Endothelial cell of umbilical vein (primary cell): Measurements from ENCODE around the gene OSER1. TPM values are rescaled to one million over a fixed set of nuclear protein-coding genes. Genes with fewer than 3 reads are reported as not detected.

ENCODE experiments used
- BruUV-seq: library from RNA; stranded (reverse); fragments of 400-500 nt; replicated peaks from 2 replicates; lab custom pipeline; 2021; lab: Mats Ljungman, UMichigan
- CTCF ChIA-PET: fragments of 300-600, 350-600 bp; sonication (Branson Sonifier 250); formaldehyde crosslinking; loops from one replicate; lab custom pipeline; 2021; ENCODE audit warnings: antibody characterized with exemption, inconsistent platforms; lab: Charles Lee
- POLR2A ChIA-PET: fragments of 300-600, 350-600 bp; sonication (Branson Sonifier 250); formaldehyde crosslinking; loops from one replicate; lab custom pipeline; 2021; ENCODE audit warnings: antibody characterized with exemption, inconsistent platforms; lab: Charles Lee
- DNase-seq: peaks from one replicate; pipeline ENCODE4 v3.0.0-alpha.2; 2011; ENCODE audit warnings: low read depth, low spot score
- FAIRE-seq: peaks from 2 replicates; lab custom pipeline; 2011; peaks lifted over from hg19 to GRCh38; lab: Jason Lieb, UNC
- H2AFZ ChIP-seq: 2 replicates; pipeline ENCODE4 v1.6.0; 2012; ENCODE audit warnings: low read depth, low read length, control low read depth, inconsistent platforms
- H3K27ac ChIP-seq: 2 replicates; pipeline ENCODE4 v1.5.1; 2011; ENCODE audit warnings: low read depth, mild to moderate bottlenecking, control low read depth, low read length, moderate library complexity; ENCODE audit not compliant: insufficient read depth
- H3K27me3 ChIP-seq, 2 experiments: 2 replicates each; pipeline versions ENCODE4 v1.6.0 to v1.6.1; 2011; ENCODE audit warnings: low read length in 2 of 2, mixed read lengths in 1 of 2; ENCODE audit not compliant: control insufficient read depth in 2 of 2, insufficient read depth in 2 of 2
- H3K36me3 ChIP-seq, 2 experiments: 2 replicates in 1 of 2; 3 replicates in 1 of 2; pipeline ENCODE4 v1.5.1; 2011; ENCODE audit warnings: low read length in 2 of 2, mild to moderate bottlenecking in 1 of 2, moderate library complexity in 1 of 2; ENCODE audit not compliant: control insufficient read depth in 2 of 2, insufficient read depth in 2 of 2; ENCODE audit errors: extremely low read depth in 1 of 2
- H3K4me1 ChIP-seq: 3 replicates; pipeline ENCODE4 v1.5.1; 2011; ENCODE audit warnings: mild to moderate bottlenecking, low read length; ENCODE audit not compliant: control insufficient read depth, insufficient read depth; ENCODE audit errors: extremely low read depth
- H3K4me2 ChIP-seq: 2 replicates; pipeline ENCODE4 v1.6.1; 2011; ENCODE audit warnings: low read length, control low read depth, mixed read lengths; ENCODE audit not compliant: insufficient read depth
- H3K4me3 ChIP-seq, 3 experiments: fragments of 200-600 bp in 1 of 3; sonication (generic), shearing (Covaris generic) in 1 of 3; replicated peaks in 1 of 3; 2 replicates each; pipeline ENCODE4 v1.5.1; 2011 to 2016; ENCODE audit warnings: control low read depth in 3 of 3, low read length in 3 of 3, mild to moderate bottlenecking in 2 of 3, inconsistent platforms in 1 of 3, low read depth in 1 of 3, moderate library complexity in 1 of 3; ENCODE audit not compliant: insufficient read depth in 1 of 3
- H3K79me2 ChIP-seq: 2 replicates; pipeline ENCODE4 v1.6.0; 2012; ENCODE audit warnings: low read length, inconsistent platforms; ENCODE audit not compliant: control insufficient read depth, insufficient read depth
- H3K9ac ChIP-seq: replicated peaks from 2 replicates; pipeline ENCODE3; 2011; ENCODE audit warnings: low read length, control low read depth; ENCODE audit not compliant: insufficient read depth; ENCODE audit errors: extremely low read depth
- H3K9me1 ChIP-seq: replicated peaks from 3 replicates; pipeline ENCODE4 v1.6.0; 2011; ENCODE audit warnings: mild to moderate bottlenecking, low read length; ENCODE audit not compliant: control insufficient read depth, insufficient read depth; ENCODE audit errors: extremely low read depth
- H3K9me3 ChIP-seq: replicated peaks from 2 replicates; pipeline ENCODE4 v1.5.1; 2012; ENCODE audit warnings: low read length, inconsistent platforms; ENCODE audit not compliant: control insufficient read depth, insufficient read depth
- H4K20me1 ChIP-seq: replicated peaks from 2 replicates; pipeline ENCODE3; 2011; ENCODE audit warnings: mild to moderate bottlenecking, low read length; ENCODE audit not compliant: control insufficient read depth, insufficient read depth; ENCODE audit errors: extremely low read depth
- EZH2 ChIP-seq: IDR thresholded peaks from 2 replicates; pipeline ENCODE4 v1.6.1; 2012; ENCODE audit warnings: borderline replicate concordance, low read depth, mild to moderate bottlenecking, moderate library complexity, low read length, inconsistent platforms; ENCODE audit not compliant: severe bottlenecking
- FOS ChIP-seq: IDR thresholded peaks from 2 replicates; pipeline ENCODE4 v1.6.1; 2011; ENCODE audit warnings: mild to moderate bottlenecking, low read length, moderate library complexity, borderline replicate concordance; ENCODE audit not compliant: insufficient read depth
- GATA2 ChIP-seq: IDR thresholded peaks from 2 replicates; pipeline ENCODE4 v1.7.0; 2011; ENCODE audit warnings: low read depth, mild to moderate bottlenecking, moderate library complexity, mixed read lengths, low read length; ENCODE audit not compliant: insufficient read length, insufficient read depth
- JUN ChIP-seq: IDR thresholded peaks from 2 replicates; pipeline ENCODE4 v1.6.1; 2011; ENCODE audit warnings: borderline replicate concordance, low read depth; ENCODE audit not compliant: insufficient read length, insufficient read depth
- MYC ChIP-seq: IDR thresholded peaks from one replicate; pipeline ENCODE4 v1.6.1; 2011; ENCODE audit warnings: mild to moderate bottlenecking, low read depth, low read length
- POLR2A ChIP-seq: IDR thresholded peaks from 2 replicates; pipeline ENCODE4 v1.6.1; 2012; ENCODE audit warnings: low read depth, mild to moderate bottlenecking, control low read depth, low read length
- POLR2AphosphoS5 ChIP-seq: IDR thresholded peaks from 2 replicates; pipeline ENCODE4 v1.6.1; 2012; ENCODE audit warnings: low read depth, mild to moderate bottlenecking, control low read depth, low read length, moderate library complexity; ENCODE audit not compliant: insufficient read depth
- dilution Hi-C: fragments of 300-500 bp; cut with MboI; formaldehyde crosslinking; loops from one replicate; pipeline ENCODE4 v1.15.0; 2019; ENCODE audit warnings: low sequenced_read_pairs; ENCODE audit not compliant: extremely low pct_ligation_motif_present
- intact Hi-C: fragments of 100-400 bp; cut with micrococcal nuclease; formaldehyde crosslinking; loops from one replicate; pipeline ENCODE4 v1.10.0; 2022
- polyA plus RNA-seq, 4 experiments: library from polyadenylated mRNA; depleted of rRNA in 3 of 4; stranded (reverse) in 3 of 4; unstranded in 1 of 4; fragments of >200 nt; gene quantifications; 2 replicates each; pipeline versions ENCODE4 v1.2.1 to v1.2.3, GENCODE V29; 2011 to 2012; ENCODE audit warnings: missing spikeins in 1 of 4
- total RNA-seq: library from RNA; stranded (reverse); gene quantifications from 2 replicates; pipeline ENCODE4 v1.2.3, GENCODE V29; 2021
- TF ChIP-seq, protein P1 (sequence below): IDR thresholded peaks from 2 replicates; pipeline ENCODE4 v1.6.1; 2011; ENCODE audit not compliant: insufficient read depth, insufficient read length
- TF ChIP-seq, protein P2 (sequence below), 2 donors: IDR thresholded peaks; 1 replicate in 1 of 2; 2 replicates in 1 of 2; pipeline ENCODE4 v1.5.1; 2011; ENCODE audit warnings: low read length in 2 of 2, mild to moderate bottlenecking in 2 of 2, moderate library complexity in 2 of 2, control low read depth in 1 of 2, inconsistent platforms in 1 of 2, low read depth in 1 of 2; ENCODE audit not compliant: insufficient read depth in 1 of 2; ENCODE audit errors: extremely low read depth in 1 of 2

OSER1 gene
- total and polyA plus RNA-seq, 2 donors (not counting 3 experiments of a cell fraction or from before 2014, with no cell fraction given): 30.8 to 36.0 TPM

DNA sequence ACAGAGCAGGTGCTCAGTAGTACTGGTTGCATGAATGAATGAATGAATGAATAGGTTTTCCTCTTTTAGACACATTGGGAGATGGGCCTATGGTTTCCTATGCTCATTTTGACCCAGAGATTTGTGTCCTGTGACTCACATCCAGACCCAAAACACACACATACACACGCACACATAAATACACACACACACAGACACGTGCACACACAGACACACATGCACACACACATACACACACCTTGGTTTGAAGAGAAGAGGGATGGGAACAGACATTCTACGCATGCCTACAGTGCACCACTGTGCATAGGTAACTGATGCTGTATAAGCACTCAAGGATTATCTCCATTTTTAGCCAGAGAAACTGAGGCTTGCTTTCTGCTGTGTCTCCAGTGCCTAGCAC is 27.7 kb downstream of the OSER1 start:
- Histone ChIP-seq H3K9me3 (no peaks in the 10 kb centered on the region), H3K79me2 (no peaks in the 10 kb centered on the region), H3K36me3 (no peaks in the 10 kb centered on the region), H3K4me2 (no peak overlapping the region), H3K4me3 (no peak overlapping the region), H4K20me1 (no peaks in the 10 kb centered on the region), H2AFZ (no peak overlapping the region), H3K4me1 (peaks cover 3% of the 10 kb centered on the region), H3K27me3 (peaks cover 10 to 36% of the 10 kb centered on the region in 2 experiments), H3K9ac (no peak overlapping the region), H3K9me1 (no peaks in the 10 kb centered on the region), H3K27ac (no peak overlapping the region)
- ChIA-PET POLR2A (no interaction called here), CTCF (no interaction called here)
- FAIRE-seq (no peak), DNase-seq (no peak)
- TF ChIP-seq FOS (no peak), POLR2AphosphoS5 (no peak), POLR2A (no peak), GATA2 (no peak), MYC (no peak), EZH2 (no peak), JUN (no peak)
- TF ChIP-seq, protein P1, sequence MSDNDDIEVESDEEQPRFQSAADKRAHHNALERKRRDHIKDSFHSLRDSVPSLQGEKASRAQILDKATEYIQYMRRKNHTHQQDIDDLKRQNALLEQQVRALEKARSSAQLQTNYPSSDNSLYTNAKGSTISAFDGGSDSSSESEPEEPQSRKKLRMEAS: no peak
- TF ChIP-seq, protein P2, sequence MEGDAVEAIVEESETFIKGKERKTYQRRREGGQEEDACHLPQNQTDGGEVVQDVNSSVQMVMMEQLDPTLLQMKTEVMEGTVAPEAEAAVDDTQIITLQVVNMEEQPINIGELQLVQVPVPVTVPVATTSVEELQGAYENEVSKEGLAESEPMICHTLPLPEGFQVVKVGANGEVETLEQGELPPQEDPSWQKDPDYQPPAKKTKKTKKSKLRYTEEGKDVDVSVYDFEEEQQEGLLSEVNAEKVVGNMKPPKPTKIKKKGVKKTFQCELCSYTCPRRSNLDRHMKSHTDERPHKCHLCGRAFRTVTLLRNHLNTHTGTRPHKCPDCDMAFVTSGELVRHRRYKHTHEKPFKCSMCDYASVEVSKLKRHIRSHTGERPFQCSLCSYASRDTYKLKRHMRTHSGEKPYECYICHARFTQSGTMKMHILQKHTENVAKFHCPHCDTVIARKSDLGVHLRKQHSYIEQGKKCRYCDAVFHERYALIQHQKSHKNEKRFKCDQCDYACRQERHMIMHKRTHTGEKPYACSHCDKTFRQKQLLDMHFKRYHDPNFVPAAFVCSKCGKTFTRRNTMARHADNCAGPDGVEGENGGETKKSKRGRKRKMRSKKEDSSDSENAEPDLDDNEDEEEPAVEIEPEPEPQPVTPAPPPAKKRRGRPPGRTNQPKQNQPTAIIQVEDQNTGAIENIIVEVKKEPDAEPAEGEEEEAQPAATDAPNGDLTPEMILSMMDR (IDR thresholded peaks at IDR 0.05; ENCODE audit: extremely low read depth in 1 of 2, insufficient read depth in 1 of 2, low read depth in 1 of 2, low read length in 2 of 2): no peak
- intact Hi-C loops (no loop called here), dilution Hi-C loops (no loop called here)
- BruUV-seq: no TSS peak
